Hepatic stellate cell (primary cell): ENCODE results near the gene KLHL36.
"Not testable (repeated sequence)": the region's sequence is repeated elsewhere in the genome, so short reads cannot be mapped to it uniquely, and the experiment has no call there.

ENCODE experiments used
- DNase-seq: peaks from one replicate; pipeline ENCODE4 v3.0.0; 2011; ENCODE audit warnings: low spot score

Gene KLHL36

GRCh38 chr16:84616515-84616914, 31.8 kb upstream of the KLHL36 start:
- DNase-seq: no peak

GRCh38 chr16:84617041-84617790, 31.1 kb upstream of the KLHL36 start:
- peak; percentile 38 for DNase-seq

GRCh38 chr16:84617791-84618580, 30.3 kb upstream of the KLHL36 start, which contains the start of gene COTL1:
COTL1 (minus strand) TSS chr16:84618078; CDS start chr16:84617914, 164 bp downstream.
- peak; percentile 93 for DNase-seq

- DNase-seq: peak; percentile 83
These were observed 29.5 kb upstream of the KLHL36 start for GRCh38 chr16:84618581-84619460.

- not testable (repeated sequence) for DNase-seq
These were observed 27.4 kb upstream of the KLHL36 start for GRCh38 chr16:84620913-84621312.

GRCh38 chr16:84625556-84625955, 22.8 kb upstream of the KLHL36 start:
- no peak for DNase-seq

- no peak for DNase-seq
These were observed 20.0 kb upstream of the KLHL36 start for GRCh38 chr16:84628226-84628731.

- DNase-seq: no peak
These were observed 18.7 kb upstream of the KLHL36 start for GRCh38 chr16:84629580-84629979.

GRCh38 chr16:84630009-84630408, 18.3 kb upstream of the KLHL36 start:
- DNase-seq: no peak

GRCh38 chr16:84630446-84631152, 17.7 kb upstream of the KLHL36 start:
- DNase-seq: no peak

GRCh38 chr16:84631153-84631466, 17.2 kb upstream of the KLHL36 start:
- DNase-seq: no peak

GRCh38 chr16:84631886-84632285, 16.4 kb upstream of the KLHL36 start:
- DNase-seq: no peak

GRCh38 chr16:84632862-84633261, 15.4 kb upstream of the KLHL36 start:
- not testable (repeated sequence) for DNase-seq

GRCh38 chr16:84633622-84634021, 14.7 kb upstream of the KLHL36 start:
- DNase-seq: peak; percentile 62

GRCh38 chr16:84635702-84636101, 12.6 kb upstream of the KLHL36 start:
- DNase-seq: no peak

- no peak for DNase-seq
These were observed 10.6 kb upstream of the KLHL36 start for GRCh38 chr16:84637709-84638108.

- no peak for DNase-seq
These were observed 10.0 kb upstream of the KLHL36 start for GRCh38 chr16:84638231-84638806.

GRCh38 chr16:84640145-84640544, 8.2 kb upstream of the KLHL36 start:
- no peak for DNase-seq

GRCh38 chr16:84641643-84642358, 6.5 kb upstream of the KLHL36 start:
- DNase-seq: no peak

- peak; percentile 93 for DNase-seq
These were observed 5.1 kb upstream of the KLHL36 start for GRCh38 chr16:84643180-84643583.

- DNase-seq: no peak
These were observed 4.6 kb upstream of the KLHL36 start for GRCh38 chr16:84643674-84644073.
